WTC11 (cell line): ENCODE data around the gene SLC25A31. TPM values are rescaled to one million over a fixed set of nuclear protein-coding genes. Genes with fewer than 3 reads are reported as not detected.

Experiments used
- ATAC-seq: fragments of 200-7000 bp; cut with Tn5 transposase; 2 replicates; pipeline ENCODE4 v1.10.0; 2021; ENCODE audit warnings: mild to moderate bottlenecking, moderate library complexity
- CTCF ChIA-PET: fragments of 300-600 bp; sonication (Branson Sonifier 250); formaldehyde crosslinking; loops from one replicate; lab custom pipeline; 2021; ENCODE audit warnings: antibody characterized with exemption; lab: Charles Lee
- POLR2A ChIA-PET: fragments of 350-600 bp; sonication (Branson Sonifier 250); formaldehyde crosslinking; loops from one replicate; lab custom pipeline; 2021; ENCODE audit warnings: antibody characterized with exemption; lab: Charles Lee
- DNase-seq: peaks from one replicate; pipeline ENCODE4 v3.0.0; 2021; ENCODE audit warnings: low spot score
- H3K27ac Mint-ChIP-seq: 2 replicates; pipeline ENCODE4 v1.8.0; 2021; ENCODE audit warnings: mixed read lengths
- H3K27me3 Mint-ChIP-seq: 2 replicates; pipeline ENCODE4 v1.8.0; 2021; ENCODE audit warnings: low read depth, mild to moderate bottlenecking, moderate library complexity, mixed read lengths
- H3K36me3 Mint-ChIP-seq: 2 replicates; pipeline ENCODE4 v1.8.0; 2021; ENCODE audit warnings: mixed read lengths
- H3K4me1 Mint-ChIP-seq: 2 replicates; pipeline ENCODE4 v1.8.0; 2022; ENCODE audit warnings: mixed read lengths
- H3K4me3 Mint-ChIP-seq: 2 replicates; pipeline ENCODE4 v1.8.0; 2021; ENCODE audit warnings: mild to moderate bottlenecking, moderate library complexity, mixed read lengths
- H3K9me3 Mint-ChIP-seq: 2 replicates; pipeline ENCODE4 v1.8.0; 2021; ENCODE audit warnings: mixed read lengths
- EMX1 ChIP-seq: fragments of 250-450 bp; sonication (Bioruptor Pico); IDR thresholded peaks from 2 replicates; pipeline ENCODE4 v1.8.0; 2021; ENCODE audit warnings: mild to moderate bottlenecking
- FOXJ3 ChIP-seq: sonication (generic); formaldehyde crosslinking; IDR thresholded peaks from 2 replicates; pipeline ENCODE4 v1.9.0; 2021; ENCODE audit warnings: missing genetic modification reagents, mild to moderate bottlenecking, borderline replicate concordance
- HMGA2 ChIP-seq: fragments of 250-450 bp; sonication (Bioruptor Pico); IDR thresholded peaks from 2 replicates; pipeline ENCODE4 v1.4.0; 2021; ENCODE audit warnings: mild to moderate bottlenecking, moderate library complexity
- JUN ChIP-seq: sonication (generic); formaldehyde crosslinking; IDR thresholded peaks from 2 replicates; pipeline ENCODE4 v1.8.0; 2023; ENCODE audit warnings: mild to moderate bottlenecking, missing genetic modification reagents
- MYBL2 ChIP-seq: sonication (generic); formaldehyde crosslinking; IDR thresholded peaks from 2 replicates; pipeline ENCODE4 v1.8.1; 2023; ENCODE audit warnings: mild to moderate bottlenecking, moderate library complexity, missing genetic modification reagents
- RELA ChIP-seq: sonication (generic); formaldehyde crosslinking; IDR thresholded peaks from 2 replicates; pipeline ENCODE4 v1.8.1; 2022; ENCODE audit warnings: missing genetic modification reagents, mild to moderate bottlenecking, borderline replicate concordance
- SMAD3 ChIP-seq: sonication (generic); formaldehyde crosslinking; IDR thresholded peaks from 2 replicates; pipeline ENCODE4 v1.8.0; 2022; ENCODE audit warnings: missing genetic modification reagents, mild to moderate bottlenecking, borderline replicate concordance
- SMAD4 ChIP-seq: sonication (generic); formaldehyde crosslinking; IDR thresholded peaks from 2 replicates; pipeline ENCODE4 v1.8.0; 2022; ENCODE audit warnings: mild to moderate bottlenecking, missing genetic modification reagents
- TCF7 ChIP-seq: sonication (generic); formaldehyde crosslinking; IDR thresholded peaks from 2 replicates; pipeline ENCODE4 v1.8.0; 2022; ENCODE audit warnings: mild to moderate bottlenecking, low read depth, missing genetic modification reagents, moderate library complexity
- TEAD4 ChIP-seq: sonication (generic); formaldehyde crosslinking; IDR thresholded peaks from 2 replicates; pipeline ENCODE4 v1.8.0; 2022; ENCODE audit warnings: mild to moderate bottlenecking, missing genetic modification reagents
- ZNF121 ChIP-seq: sonication (generic); formaldehyde crosslinking; IDR thresholded peaks from 2 replicates; pipeline ENCODE4 v1.8.0; 2023; ENCODE audit warnings: missing genetic modification reagents
- ZNF219 ChIP-seq: sonication (generic); formaldehyde crosslinking; IDR thresholded peaks from 2 replicates; pipeline ENCODE4 v1.8.0; 2023; ENCODE audit warnings: missing genetic modification reagents, mild to moderate bottlenecking, borderline replicate concordance
- ZNF317 ChIP-seq: sonication (generic); formaldehyde crosslinking; IDR thresholded peaks from 2 replicates; pipeline ENCODE4 v1.8.1; 2023; ENCODE audit warnings: low read depth, mild to moderate bottlenecking, moderate library complexity, missing genetic modification reagents, borderline replicate concordance
- total RNA-seq: library from RNA; stranded (reverse); gene quantifications from 3 replicates; pipeline ENCODE4 v1.2.3, GENCODE V29; 2021
- TF ChIP-seq, protein P1 (sequence below): fragments of 250-450 bp; sonication (Bioruptor Pico); IDR thresholded peaks from 2 replicates; pipeline ENCODE4 v1.9.0; 2021; ENCODE audit warnings: moderate library complexity, mild to moderate bottlenecking, inconsistent platforms, borderline replicate concordance
- TF ChIP-seq, protein P2 (sequence below): fragments of 250-450 bp; sonication (Bioruptor Pico); IDR thresholded peaks from 2 replicates; pipeline ENCODE4 v2.1.2; 2022; ENCODE audit warnings: mild to moderate bottlenecking, moderate library complexity
- TF ChIP-seq, protein P3 (sequence below): sonication (generic); formaldehyde crosslinking; IDR thresholded peaks from 2 replicates; pipeline ENCODE4 v1.8.0; 2023; ENCODE audit warnings: mild to moderate bottlenecking, missing genetic modification reagents
- TF ChIP-seq, protein P4 (sequence below): sonication (generic); formaldehyde crosslinking; IDR thresholded peaks from 2 replicates; pipeline ENCODE4 v1.8.0; 2022; ENCODE audit warnings: mild to moderate bottlenecking, missing genetic modification reagents
- TF ChIP-seq, protein P5 (sequence below): sonication (generic); formaldehyde crosslinking; IDR thresholded peaks from 2 replicates; pipeline ENCODE4 v1.8.1; 2022; ENCODE audit warnings: mild to moderate bottlenecking, missing genetic modification reagents, moderate library complexity, borderline replicate concordance
- TF ChIP-seq, protein P6 (sequence below): sonication (generic); formaldehyde crosslinking; IDR thresholded peaks from 2 replicates; pipeline ENCODE4 v1.8.1; 2022; ENCODE audit warnings: missing genetic modification reagents, borderline replicate concordance

SLC25A31 gene
- total RNA-seq, 1 experiment from 2014 or later: not detected

DNA sequence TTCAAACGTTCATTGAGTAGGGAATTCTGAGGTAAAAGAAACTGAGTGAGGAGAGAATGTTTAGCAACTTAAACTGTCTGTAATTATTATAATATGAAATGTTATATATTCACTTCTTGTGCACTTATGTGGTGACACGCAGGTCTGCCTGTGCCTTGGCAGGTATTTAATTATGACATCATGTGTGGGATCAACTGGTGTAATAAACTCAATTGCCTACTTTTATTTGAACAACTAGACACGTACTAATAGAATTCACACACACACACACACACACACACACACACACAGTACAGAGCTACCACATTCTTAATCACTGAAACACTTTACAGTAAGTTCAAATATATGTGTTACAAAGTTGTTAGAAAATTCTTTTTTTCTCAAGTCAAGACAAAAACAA, 20.7 kb upstream of the SLC25A31 start:
- CTCF ChIA-PET: no interaction called here
- H3K4me3 Mint-ChIP-seq: no peak overlapping the region
- H3K36me3 Mint-ChIP-seq: peaks cover 29% of the 10 kb centered on the region
- no peaks in the 10 kb centered on the region for H3K27me3 Mint-ChIP-seq
- TF ChIP-seq ZNF121 (CRISPR knock-in tag): no peak
- TF ChIP-seq, protein P1, sequence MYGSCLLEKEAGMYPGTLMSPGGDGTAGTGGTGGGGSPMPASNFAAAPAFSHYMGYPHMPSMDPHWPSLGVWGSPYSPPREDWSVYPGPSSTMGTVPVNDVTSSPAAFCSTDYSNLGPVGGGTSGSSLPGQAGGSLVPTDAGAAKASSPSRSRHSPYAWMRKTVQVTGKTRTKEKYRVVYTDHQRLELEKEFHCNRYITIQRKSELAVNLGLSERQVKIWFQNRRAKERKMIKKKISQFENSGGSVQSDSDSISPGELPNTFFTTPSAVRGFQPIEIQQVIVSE (CRISPR knock-in tag): no peak
- H3K27ac Mint-ChIP-seq: no peak overlapping the region
- POLR2A ChIA-PET: no interaction called here
- H3K9me3 Mint-ChIP-seq: peaks cover 11% of the 10 kb centered on the region
- DNase-seq: no peak
- ATAC-seq: no peak
- no peaks in the 10 kb centered on the region for H3K4me1 Mint-ChIP-seq

DNA sequence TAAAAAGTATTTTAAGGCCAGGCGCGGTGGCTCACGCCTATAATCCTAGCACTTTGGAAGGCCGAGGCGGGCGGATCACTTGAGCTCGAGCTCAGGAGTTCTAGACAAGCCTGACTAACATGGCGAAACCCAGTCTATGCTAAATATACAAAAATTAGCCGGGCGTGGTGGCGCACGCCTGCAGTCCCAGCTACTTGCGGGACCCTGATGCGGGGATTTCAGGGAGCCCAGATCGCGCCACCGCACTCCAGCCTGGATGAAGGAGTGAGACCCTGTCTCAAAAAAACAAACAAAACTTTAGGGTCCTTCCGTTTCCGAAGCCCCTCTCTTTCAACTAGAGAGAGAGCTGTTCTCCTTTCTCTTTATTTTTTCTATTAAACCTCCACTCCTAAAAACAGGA, 1.2 kb downstream of the SLC25A31 start:
- POLR2A ChIA-PET: no interaction called here
- no peaks in the 10 kb centered on the region for H3K9me3 Mint-ChIP-seq
- no peak overlapping the region for H3K4me3 Mint-ChIP-seq
- H3K4me1 Mint-ChIP-seq: peaks cover 3% of the 10 kb centered on the region; the same call in 1 of the 2 replicates
- no peaks in the 10 kb centered on the region for H3K36me3 Mint-ChIP-seq
- no peak overlapping the region for H3K27ac Mint-ChIP-seq
- H3K27me3 Mint-ChIP-seq: no peaks in the 10 kb centered on the region
- CTCF ChIA-PET: interaction anchor here (0.8 to 3.3 kb wide), 3 partner anchors 135 to 320 kb away, joined by 3 to 20 read pairs (median 4); no protein-coding TSS in a partner anchor
- no peak for DNase-seq
- no peak for ATAC-seq
- no peak for TF ChIP-seq SMAD4
- no peak for TF ChIP-seq EMX1
- TF ChIP-seq FOXJ3 (CRISPR knock-in tag): no peak
- no peak for TF ChIP-seq ZNF317 (CRISPR knock-in tag)
- TF ChIP-seq, protein P2, sequence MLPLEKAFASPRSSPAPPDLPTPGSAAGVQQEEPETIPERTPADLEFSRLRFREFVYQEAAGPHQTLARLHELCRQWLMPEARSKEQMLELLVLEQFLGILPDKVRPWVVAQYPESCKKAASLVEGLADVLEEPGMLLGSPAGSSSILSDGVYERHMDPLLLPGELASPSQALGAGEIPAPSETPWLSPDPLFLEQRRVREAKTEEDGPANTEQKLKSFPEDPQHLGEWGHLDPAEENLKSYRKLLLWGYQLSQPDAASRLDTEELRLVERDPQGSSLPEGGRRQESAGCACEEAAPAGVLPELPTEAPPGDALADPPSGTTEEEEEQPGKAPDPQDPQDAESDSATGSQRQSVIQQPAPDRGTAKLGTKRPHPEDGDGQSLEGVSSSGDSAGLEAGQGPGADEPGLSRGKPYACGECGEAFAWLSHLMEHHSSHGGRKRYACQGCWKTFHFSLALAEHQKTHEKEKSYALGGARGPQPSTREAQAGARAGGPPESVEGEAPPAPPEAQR (CRISPR knock-in tag): no peak
- TF ChIP-seq, protein P3, sequence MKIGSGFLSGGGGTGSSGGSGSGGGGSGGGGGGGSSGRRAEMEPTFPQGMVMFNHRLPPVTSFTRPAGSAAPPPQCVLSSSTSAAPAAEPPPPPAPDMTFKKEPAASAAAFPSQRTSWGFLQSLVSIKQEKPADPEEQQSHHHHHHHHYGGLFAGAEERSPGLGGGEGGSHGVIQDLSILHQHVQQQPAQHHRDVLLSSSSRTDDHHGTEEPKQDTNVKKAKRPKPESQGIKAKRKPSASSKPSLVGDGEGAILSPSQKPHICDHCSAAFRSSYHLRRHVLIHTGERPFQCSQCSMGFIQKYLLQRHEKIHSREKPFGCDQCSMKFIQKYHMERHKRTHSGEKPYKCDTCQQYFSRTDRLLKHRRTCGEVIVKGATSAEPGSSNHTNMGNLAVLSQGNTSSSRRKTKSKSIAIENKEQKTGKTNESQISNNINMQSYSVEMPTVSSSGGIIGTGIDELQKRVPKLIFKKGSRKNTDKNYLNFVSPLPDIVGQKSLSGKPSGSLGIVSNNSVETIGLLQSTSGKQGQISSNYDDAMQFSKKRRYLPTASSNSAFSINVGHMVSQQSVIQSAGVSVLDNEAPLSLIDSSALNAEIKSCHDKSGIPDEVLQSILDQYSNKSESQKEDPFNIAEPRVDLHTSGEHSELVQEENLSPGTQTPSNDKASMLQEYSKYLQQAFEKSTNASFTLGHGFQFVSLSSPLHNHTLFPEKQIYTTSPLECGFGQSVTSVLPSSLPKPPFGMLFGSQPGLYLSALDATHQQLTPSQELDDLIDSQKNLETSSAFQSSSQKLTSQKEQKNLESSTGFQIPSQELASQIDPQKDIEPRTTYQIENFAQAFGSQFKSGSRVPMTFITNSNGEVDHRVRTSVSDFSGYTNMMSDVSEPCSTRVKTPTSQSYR (CRISPR knock-in tag): no peak
- TF ChIP-seq, protein P4, sequence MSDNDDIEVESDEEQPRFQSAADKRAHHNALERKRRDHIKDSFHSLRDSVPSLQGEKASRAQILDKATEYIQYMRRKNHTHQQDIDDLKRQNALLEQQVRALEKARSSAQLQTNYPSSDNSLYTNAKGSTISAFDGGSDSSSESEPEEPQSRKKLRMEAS (CRISPR knock-in tag): no peak
- TF ChIP-seq HMGA2: no peak
- no peak for TF ChIP-seq RELA (CRISPR knock-in tag)
- TF ChIP-seq TCF7 (CRISPR knock-in tag): no peak
- TF ChIP-seq, protein P5, sequence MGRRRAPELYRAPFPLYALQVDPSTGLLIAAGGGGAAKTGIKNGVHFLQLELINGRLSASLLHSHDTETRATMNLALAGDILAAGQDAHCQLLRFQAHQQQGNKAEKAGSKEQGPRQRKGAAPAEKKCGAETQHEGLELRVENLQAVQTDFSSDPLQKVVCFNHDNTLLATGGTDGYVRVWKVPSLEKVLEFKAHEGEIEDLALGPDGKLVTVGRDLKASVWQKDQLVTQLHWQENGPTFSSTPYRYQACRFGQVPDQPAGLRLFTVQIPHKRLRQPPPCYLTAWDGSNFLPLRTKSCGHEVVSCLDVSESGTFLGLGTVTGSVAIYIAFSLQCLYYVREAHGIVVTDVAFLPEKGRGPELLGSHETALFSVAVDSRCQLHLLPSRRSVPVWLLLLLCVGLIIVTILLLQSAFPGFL (CRISPR knock-in tag): no peak
- no peak for TF ChIP-seq SMAD3 (CRISPR knock-in tag)
- TF ChIP-seq ZNF219: no peak
- no peak for TF ChIP-seq JUN (CRISPR knock-in tag)
- no peak for TF ChIP-seq TEAD4
- no peak for TF ChIP-seq MYBL2 (CRISPR knock-in tag)
- TF ChIP-seq, protein P6, sequence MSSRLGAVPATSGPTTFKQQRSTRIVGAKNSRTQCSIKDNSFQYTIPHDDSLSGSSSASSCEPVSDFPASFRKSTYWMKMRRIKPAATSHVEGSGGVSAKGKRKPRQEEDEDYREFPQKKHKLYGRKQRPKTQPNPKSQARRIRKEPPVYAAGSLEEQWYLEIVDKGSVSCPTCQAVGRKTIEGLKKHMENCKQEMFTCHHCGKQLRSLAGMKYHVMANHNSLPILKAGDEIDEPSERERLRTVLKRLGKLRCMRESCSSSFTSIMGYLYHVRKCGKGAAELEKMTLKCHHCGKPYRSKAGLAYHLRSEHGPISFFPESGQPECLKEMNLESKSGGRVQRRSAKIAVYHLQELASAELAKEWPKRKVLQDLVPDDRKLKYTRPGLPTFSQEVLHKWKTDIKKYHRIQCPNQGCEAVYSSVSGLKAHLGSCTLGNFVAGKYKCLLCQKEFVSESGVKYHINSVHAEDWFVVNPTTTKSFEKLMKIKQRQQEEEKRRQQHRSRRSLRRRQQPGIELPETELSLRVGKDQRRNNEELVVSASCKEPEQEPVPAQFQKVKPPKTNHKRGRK (CRISPR knock-in tag): no peak
